GM21576 (cell line): Measurements from ENCODE around the gene IFI27L2.

ENCODE experiments used
- ATAC-seq: cut with Tn5 transposase; IDR thresholded peaks from one replicate; pipeline ENCODE4 v1.9.1; 2021; ENCODE audit warnings: mild to moderate bottlenecking, moderate library complexity; ENCODE audit not compliant: unreplicated experiment

Gene IFI27L2

GRCh38 chr14:94103554-94104150, 25.8 kb downstream of the IFI27L2 start:
- no peak for ATAC-seq

- no peak for ATAC-seq
Observed at GRCh38 chr14:94102768-94103482, 26.5 kb downstream of the IFI27L2 start.

DNA sequence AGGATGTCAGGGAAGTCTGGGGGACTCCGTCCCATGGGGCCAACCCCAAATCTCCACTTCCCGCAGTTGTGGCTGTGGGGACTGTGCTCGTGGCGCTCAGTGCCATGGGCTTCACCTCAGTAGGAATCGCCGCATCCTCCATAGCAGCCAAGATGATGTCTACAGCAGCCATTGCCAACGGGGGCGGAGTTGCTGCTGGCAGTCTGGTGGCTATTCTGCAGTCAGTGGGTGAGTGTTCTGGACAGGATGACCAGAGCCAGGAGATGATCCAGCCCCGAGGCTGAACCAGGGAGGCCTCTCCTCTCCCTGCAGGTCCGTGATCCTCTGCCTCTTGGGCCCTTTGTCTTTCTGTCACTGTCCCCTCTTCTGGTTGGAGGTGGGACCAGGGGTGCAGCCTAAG, 27.7 kb downstream of the IFI27L2 start:
- no peak for ATAC-seq

GRCh38 chr14:94100847-94101246, 28.6 kb downstream of the IFI27L2 start:
- no peak for ATAC-seq

- no peak for ATAC-seq
Observed at GRCh38 chr14:94099006-94099405, 30.4 kb downstream of the IFI27L2 start.

- ATAC-seq = no peak
Observed at GRCh38 chr14:94098326-94098992, 30.9 kb downstream of the IFI27L2 start.

- ATAC-seq = no peak
Observed at GRCh38 chr14:94097091-94097490, 32.3 kb downstream of the IFI27L2 start.

DNA sequence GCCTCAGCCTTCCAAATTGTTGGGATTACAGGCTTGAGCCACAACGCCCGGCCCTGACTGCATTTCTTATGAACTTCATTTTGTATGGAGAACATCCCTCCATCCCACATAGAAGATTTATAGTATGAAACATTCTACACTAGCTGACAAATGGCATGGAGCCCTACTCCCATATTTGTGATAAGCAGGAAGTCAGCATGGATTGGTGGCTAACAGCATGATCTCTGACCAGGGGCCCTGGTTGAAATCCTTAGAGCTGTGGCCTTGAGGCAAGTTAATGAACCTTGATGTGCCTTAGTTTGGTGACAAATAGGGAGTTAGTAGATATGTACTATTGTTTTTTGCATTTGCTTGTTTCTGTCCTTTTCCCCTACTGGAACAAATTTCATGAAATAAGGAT, 36.0 kb downstream of the IFI27L2 start:
- ATAC-seq = no peak

- no peak for ATAC-seq
Observed at GRCh38 chr14:94089479-94089878, 39.9 kb downstream of the IFI27L2 start.

- no peak for ATAC-seq
Observed at GRCh38 chr14:94088516-94088915, 40.9 kb downstream of the IFI27L2 start.

GRCh38 chr14:94087891-94088290, 41.5 kb downstream of the IFI27L2 start:
- ATAC-seq = no peak

GRCh38 chr14:94081386-94081820, 48.0 kb downstream of the IFI27L2 start:
- ATAC-seq = peak; percentile 24

DNA sequence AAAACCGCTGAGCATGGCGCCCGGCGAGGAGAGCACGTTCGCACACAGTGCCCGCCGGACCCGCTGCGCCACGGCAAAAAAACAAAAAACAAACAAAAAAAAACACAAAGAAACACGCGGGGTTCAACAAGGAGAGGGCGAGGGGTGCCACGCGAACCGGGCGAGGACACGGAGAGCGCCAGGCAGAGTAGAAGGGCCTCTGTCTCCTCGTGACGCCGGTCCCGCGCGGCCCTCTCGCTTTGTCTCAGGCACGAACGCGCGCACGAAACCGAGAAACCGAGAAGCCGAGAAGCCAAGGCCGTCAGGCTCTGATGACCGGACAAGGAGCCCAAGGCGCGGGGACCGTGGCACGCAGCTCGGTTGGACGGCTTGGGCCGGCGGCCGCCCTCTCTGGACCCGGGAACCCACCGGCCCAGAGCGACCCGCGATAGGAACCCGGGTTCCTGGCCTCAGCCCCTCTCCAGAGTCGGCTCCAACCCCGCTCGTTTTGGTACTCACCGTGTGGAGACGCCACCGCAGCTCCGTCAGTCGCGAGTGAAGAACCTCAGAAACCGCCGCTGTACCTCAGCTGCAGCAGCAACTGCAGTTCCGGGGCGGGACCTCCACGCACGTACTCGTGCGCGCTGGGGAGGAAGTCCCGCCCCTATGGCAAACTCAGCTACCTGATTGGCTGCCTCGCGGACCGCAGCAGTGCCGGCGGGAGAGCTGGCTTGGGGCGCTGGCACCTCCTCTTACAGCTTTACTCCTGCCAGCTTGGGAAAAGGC, 48.6 kb downstream of the IFI27L2 start, which contains the start of the genes DDX24 and IFI27L1:
DDX24 (minus strand) TSS at position 582 of the 765 bp plus-strand sequence. CDS start 1,460 bp downstream, outside the sequence.
IFI27L1 (plus strand) TSS at position 690 of the 765 bp plus-strand sequence. CDS start 15,628 bp downstream, outside the sequence.
- peak; percentile 96 for ATAC-seq

DNA sequence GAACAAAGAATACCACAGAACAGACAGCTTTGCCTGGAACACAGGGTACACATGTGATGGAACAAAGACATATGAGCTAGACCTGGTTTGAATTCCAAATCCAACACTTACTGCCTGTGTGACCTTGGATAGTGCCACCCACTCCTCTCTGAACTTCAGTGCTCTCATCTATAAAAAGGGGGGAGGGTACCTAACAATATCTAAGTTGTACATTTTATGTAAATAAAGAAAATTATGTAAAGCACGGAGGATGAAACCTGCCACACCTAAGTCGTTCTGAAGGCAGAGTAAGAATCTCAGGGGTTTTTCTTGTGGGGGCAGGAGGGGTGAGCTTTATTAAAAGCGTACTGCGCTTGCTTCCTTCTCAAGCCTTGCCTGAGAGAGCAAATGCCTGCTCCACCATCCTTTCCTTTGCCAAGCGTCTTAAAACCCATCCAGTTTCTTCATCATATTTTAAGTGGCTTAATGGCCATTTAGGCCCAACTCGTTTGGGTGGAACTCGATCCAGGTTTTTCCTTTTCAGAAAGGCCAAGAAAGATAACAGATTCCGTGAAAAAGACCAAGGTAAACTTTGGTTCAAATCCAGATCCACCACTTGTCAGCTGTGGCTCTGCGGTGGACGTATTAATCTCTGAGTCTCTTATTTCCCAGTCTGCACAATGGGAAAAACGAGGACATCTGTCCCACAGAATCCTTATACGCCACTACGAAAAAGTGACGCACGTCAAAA, 49.3 kb downstream of the IFI27L2 start:
- no peak for ATAC-seq

DNA sequence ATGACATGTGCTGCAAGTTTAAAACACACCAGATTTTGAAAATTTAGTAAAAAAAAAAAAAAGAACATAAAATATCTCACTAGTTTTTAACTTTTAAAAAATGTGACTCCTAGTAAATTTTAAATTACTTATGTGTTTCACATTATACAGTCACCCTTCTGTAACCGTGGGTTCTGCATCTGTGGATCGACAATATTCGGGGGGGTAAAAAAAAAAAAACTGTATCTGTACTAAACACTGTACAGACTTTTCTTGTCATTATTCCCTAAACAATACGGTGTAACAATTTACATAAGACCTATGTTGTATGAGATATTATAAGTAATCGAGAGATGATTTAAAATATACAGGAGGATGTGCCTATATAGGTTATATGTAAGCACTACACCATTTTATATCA, 51.6 kb downstream of the IFI27L2 start:
- no peak for ATAC-seq
